CD4-positive, alpha-beta T cell treated with Interleukin-21 for 1 hour (primary cell): ENCODE data around the gene CACNA1A.

Source experiments
- DNase-seq: peaks from one replicate; pipeline ENCODE4 v3.0.0-alpha.2; 2020

The CACNA1A gene

GRCh38 chr19:13301627-13302334, 204.5 kb downstream of the CACNA1A start:
- no peak for DNase-seq

DNA sequence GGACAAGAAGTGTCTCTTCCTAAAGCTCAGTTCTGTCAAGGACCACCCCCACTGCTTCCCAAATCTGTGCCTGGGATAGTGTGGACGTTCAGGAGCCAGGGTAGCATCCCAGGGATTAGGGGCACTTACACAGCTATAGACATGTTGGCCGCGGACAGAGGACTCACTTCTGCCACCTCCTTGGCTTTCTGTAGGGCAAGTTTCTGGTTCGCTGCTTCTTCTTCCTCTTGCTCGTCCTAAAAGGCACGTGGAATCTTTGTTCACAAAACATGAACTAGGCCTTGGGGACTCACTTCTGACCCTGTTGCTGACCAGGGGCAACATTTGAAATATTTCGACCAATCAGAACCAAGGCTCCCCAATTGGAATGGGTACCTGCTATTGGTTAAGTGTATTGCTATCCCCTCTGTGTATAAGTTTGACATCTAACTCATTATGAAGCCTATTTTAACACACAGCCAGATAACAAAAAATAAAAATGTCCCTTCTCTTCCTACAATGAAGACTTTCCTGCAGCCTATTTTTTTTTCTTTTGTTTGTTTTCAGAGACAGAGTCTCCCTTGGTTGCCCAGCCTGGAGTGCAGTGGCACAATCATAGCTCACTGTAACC, 205.8 kb downstream of the CACNA1A start:
- no peak for DNase-seq

DNA sequence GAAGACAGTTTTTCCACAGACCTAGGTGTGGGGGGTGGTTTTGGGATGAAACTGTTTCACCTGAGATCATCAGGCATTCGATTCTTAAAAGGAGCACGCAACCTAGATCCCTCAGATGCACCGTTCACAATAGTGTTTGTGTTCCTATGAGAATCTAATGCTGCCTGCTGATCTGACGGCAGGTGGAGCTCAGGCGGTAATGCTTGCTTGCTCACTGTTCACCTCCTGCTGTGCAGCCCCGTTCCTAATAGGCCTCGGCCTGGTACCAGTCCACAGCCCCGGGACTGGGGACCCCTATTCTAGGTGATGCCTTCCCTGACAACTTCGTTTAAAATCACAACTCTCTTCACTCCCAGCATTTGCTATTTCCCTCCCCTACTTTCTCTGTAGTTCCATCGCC, 206.4 kb downstream of the CACNA1A start:
- DNase-seq, result no peak

DNA sequence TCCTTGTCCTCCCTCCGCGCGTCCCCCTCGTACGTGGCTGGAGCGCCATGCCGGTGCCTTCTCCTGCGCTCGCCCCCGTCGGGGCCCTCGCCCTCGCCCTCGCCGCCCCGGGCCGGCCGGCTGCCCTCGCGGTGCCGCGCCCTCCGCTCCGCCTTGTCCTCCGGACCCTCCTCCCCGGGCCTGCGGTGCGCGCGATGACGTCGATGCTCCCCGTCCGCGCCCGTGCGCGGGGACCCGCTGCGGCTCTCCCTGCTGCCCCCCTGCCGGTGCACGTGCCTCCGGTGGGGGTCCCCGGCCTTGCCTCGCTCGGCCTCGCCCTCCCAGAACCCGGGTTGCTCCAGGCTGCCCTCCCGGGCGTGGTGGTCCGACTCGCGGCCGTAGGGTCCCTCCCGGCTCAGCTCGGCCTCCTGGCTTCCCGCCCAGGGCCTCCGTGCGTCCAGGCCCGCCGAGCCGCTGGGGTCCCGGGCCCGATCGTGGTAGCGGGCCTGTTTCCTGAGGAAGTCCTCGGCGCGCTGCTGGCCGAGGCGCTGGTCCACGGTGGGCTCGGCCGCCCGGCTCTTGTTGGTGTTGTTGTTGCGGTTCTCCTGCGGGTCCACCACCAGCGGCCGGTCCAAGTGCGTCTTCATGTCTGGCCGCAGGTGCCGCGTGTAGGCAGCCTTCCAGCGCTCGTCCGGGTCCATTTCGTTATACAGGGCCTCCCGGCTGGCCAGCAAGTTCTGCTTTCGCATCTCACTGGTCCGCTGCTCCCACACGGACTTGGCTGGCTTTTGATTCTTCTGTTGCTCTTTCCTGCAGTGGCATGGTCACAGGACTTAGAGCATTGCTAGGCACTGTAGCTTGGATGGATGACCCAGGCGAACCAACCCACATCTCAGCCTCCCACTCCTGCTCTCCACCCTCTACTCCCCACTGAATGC, 207.5 kb downstream of the CACNA1A start:
- DNase-seq, result no peak

GRCh38 chr19:13297023-13297422, 209.3 kb downstream of the CACNA1A start:
- DNase-seq, result no peak

- DNase-seq, result no peak
Observed at GRCh38 chr19:13294812-13295567, 211.3 kb downstream of the CACNA1A start.

DNA sequence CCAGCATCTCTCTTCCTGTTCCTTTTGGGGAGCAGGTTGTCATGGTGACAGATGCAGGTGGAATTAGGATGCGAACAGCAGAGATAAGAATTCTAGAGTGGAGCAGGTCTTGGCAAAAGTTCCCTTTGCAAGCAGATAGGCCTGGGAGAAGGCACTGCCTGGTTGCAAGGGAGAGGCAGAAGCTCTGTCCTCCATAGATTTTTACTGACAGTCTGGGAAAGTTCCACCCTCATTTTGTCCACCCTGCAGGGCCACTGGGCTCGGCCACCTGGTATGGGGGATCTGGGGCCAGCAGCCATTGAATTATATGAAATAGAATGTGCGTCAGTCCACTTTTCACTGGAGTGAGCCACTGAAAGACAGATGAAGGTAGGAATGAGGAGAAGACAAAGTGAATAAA, 214.4 kb downstream of the CACNA1A start:
- DNase-seq, result no peak

- no peak for DNase-seq
Observed at GRCh38 chr19:13290741-13291140, 215.5 kb downstream of the CACNA1A start.

- no peak for DNase-seq
Observed at GRCh38 chr19:13289295-13289694, 217.0 kb downstream of the CACNA1A start.

DNA sequence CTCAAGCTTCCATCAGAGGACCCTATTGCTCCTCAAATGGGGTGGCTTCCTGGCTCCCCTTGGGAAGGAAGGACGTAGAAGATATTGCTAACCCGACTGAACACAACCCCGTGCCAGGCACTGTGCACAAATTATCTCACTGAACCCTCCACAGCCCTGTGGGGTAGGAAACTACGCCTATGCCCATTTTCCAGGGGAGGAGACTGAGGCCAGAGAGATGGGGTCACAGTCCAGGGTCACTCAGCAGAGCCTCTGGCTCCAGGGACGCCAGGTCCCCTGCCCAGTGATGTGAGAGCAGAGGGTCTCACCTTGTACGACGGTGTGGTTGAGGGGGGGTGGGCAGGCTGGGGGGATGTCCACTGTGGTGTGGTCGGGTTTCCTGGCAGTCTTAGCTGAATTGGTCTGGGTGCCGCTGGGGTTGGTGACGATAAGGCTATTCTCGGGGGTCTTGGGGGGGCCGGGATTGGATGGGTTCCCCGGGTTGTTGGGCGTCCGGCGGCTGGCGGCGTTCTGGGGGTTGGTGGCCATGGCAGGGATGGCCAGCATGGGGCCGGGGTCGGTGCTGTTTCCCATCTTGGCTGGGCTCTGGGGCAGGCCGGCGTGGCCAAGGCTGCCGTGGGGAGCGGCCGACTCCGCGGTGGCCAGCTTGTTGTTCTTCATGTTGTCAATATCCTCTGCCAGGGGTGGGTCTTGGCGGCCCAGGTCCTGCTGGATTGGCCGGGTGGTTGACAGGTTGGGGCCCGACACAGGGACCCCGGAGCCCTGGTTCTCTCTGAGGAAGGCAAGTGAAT, 219.9 kb downstream of the CACNA1A start:
- no peak for DNase-seq

- DNase-seq, result no peak
Observed at GRCh38 chr19:13284929-13285928, 221.1 kb downstream of the CACNA1A start.

DNA sequence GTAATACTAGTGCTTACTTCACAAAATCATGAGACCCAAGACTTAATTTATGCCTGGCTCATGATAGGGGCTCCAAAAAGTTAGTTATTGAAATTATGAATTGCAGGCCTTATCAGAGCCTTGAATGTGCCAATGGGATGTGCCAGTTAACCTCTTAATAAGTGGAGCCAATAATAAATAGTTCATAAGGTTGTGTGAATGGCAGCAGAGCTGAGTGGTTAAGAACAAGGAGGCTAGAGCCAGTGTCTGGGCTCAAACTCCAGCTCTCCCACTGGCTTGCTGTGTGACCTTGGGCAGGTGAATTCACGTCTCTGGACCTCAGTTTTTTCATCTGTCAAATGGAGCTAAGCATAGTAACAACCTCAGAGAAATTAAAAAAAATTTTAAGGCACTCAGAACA, 222.4 kb downstream of the CACNA1A start:
- no peak for DNase-seq

- no peak for DNase-seq
Observed at GRCh38 chr19:13282486-13283065, 223.7 kb downstream of the CACNA1A start.

GRCh38 chr19:13281567-13282291, 224.6 kb downstream of the CACNA1A start:
- DNase-seq, result no peak

DNA sequence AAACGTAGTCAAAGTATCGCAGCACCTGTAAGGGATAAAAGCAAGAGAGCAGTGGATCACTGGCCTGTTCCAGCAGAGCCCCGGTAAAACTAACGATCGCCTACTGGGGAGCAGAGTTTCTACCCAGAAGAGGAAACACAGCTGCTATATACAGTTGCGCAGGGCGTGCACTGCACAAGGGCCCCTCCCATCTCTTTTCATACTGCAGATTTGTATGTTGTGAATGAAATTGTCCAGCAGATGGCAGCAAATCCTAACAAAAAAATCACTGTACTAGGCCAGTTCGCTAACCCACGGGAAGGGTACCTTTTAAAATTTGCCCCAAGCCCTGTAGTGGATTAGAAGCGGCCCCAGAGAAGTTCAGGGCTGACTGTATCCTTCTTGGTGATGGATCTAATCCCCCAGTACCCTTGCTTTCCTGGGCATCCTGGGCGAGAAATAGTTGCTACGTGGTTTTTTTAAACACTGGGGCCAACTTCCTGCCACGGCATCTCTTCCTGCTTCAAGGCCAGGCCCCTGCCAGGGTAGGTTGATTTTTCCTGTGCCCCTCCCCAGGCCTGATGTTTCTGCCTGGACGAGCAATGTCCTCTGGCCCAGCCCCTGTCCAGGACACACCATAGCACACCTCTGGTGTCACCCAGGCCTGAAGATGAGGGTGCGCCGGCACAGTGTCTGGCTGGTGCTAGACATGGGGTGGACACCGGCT, 229.0 kb downstream of the CACNA1A start:
- DNase-seq, result peak; percentile 87

DNA sequence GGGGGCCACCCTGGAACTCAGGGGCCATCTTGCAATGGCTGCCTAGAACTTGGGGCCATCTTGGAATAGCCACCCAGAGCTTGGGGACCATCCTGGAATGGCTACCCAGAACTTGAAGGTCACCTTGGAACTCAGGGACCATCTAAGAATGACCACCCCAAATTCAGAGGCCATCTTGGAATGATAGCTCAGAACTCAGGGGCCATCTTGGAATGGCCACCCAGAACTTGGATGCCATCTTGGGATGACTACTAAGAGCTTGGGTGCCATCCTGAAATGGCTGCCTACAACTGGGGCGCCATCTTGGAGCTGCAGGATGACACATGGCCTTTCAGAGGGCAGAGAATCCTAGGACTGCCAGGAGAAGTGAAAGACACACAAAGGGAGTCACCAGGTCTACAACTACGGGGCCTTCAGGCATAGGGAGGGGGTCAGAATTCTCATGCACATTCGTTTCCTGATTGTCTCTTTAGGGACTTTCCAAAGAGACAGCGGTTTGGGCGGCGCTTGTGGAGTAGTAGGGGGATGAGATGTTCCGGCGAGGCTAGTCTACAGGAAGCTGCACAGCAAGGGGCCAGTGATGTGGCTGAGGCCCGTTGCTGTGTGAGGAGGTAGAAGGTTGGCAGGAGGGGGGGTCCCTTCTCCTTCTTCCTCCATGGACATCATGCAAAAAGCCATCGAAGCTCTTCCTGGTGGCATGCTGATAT, 231.1 kb downstream of the CACNA1A start:
- peak; percentile 36 for DNase-seq

DNA sequence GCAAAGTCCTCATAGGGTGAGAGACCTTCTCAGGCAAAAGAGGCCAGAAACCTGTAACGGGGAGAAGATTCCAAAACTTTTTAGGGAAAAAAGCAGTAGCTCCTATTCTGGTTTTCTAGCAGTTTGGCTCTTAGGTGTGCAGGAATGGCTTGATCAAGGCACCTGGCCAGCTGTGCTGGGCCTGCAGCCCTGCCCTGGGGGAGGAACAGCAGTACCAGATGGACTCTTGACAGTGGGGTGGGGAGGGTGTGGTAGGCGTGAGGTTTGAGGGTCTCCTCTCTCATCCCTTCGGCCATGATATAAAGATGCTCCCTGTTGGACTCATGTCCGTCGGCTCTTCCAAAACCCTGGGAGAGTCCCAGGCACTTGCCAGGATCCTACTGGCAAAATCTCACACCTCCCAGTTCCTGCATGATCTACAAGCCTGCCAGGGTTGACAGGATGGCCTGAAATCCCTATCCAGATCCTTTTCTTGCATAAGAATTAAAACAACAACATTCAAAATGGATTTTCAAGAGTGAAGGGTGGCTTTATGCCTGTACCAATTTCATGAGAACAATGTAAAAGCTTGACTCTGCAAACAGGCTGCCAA, 235.7 kb downstream of the CACNA1A start:
- no peak for DNase-seq

DNA sequence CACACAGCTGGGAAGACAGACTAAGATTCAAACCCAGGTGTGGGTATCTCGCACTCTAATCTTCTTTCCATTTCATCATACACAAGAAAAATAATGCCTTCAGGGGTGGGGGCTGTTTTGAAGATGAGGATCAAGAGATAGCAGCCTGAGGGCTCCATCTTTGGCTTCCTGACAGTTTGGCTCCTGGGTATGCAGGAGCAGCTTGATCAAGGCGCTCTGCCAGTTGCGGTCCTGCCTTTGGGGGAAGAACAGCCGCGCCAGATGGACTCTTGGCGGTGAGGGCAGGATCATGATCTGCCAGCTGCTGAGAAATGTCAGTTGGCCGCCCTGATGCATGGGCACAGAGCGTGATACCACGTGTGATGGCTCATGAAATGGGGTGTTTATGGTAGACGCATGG, 236.9 kb downstream of the CACNA1A start:
- no peak for DNase-seq
